SK-N-SH treated with all-trans-retinoic acid at 6 μM for 48 hours (cell line): ENCODE measurements around the gene CAMK2A.
A peak's percentile ranks its signal among the peaks of the same experiment; 100 is the strongest.

Experiments
- ATAC-seq: fragments of 200-7000 bp; cut with Tn5 transposase; 3 replicates; pipeline ENCODE4 v1.9.1; 2020; ENCODE audit warnings: mild to moderate bottlenecking, moderate library complexity
- ARNTL ChIP-seq: fragments of 450-650 bp; formaldehyde crosslinking; IDR thresholded peaks from 2 replicates; pipeline ENCODE4 v1.5.0; 2020; ENCODE audit warnings: low read depth, mild to moderate bottlenecking, moderate library complexity, borderline replicate concordance
- BACH2 ChIP-seq: fragments of 250-450 bp; sonication (Bioruptor Pico); IDR thresholded peaks from 2 replicates; pipeline ENCODE4 v1.9.0; 2021; ENCODE audit warnings: mild to moderate bottlenecking, borderline replicate concordance
- CREB5 ChIP-seq: fragments of 250-450 bp; sonication (Bioruptor Pico); IDR thresholded peaks from 2 replicates; pipeline ENCODE4 v1.5.1; 2020; ENCODE audit warnings: low read depth, mild to moderate bottlenecking, moderate library complexity
- CSDC2 ChIP-seq: fragments of 250-450 bp; sonication (Bioruptor Pico); IDR thresholded peaks from 2 replicates; pipeline ENCODE4 v1.5.0; 2020; ENCODE audit warnings: mild to moderate bottlenecking, moderate library complexity
- CSRNP3 ChIP-seq: fragments of 250-450 bp; sonication (Bioruptor Pico); IDR thresholded peaks from 2 replicates; pipeline ENCODE4 v1.5.1; 2021; ENCODE audit warnings: mild to moderate bottlenecking, moderate library complexity
- ESRRG ChIP-seq: fragments of 250-450 bp; sonication (Bioruptor Pico); IDR thresholded peaks from 2 replicates; pipeline ENCODE4 v1.6.1; 2021; ENCODE audit warnings: mild to moderate bottlenecking
- ISL1 ChIP-seq: fragments of 250-450 bp; sonication (Bioruptor Pico); IDR thresholded peaks from 2 replicates; pipeline ENCODE4 v2.1.2; 2022; ENCODE audit warnings: mild to moderate bottlenecking, moderate library complexity
- OSR1 ChIP-seq: fragments of 250-450 bp; sonication (Bioruptor Pico); IDR thresholded peaks from 2 replicates; pipeline ENCODE4 v1.8.0; 2022; ENCODE audit warnings: moderate library complexity, mild to moderate bottlenecking, inconsistent platforms
- PPARA ChIP-seq: fragments of 250-450 bp; sonication (Bioruptor Pico); IDR thresholded peaks from 2 replicates; pipeline ENCODE4 v1.5.0; 2020; ENCODE audit warnings: mild to moderate bottlenecking, borderline replicate concordance
- RARB ChIP-seq: fragments of 250-450 bp; sonication (Bioruptor Pico); IDR thresholded peaks from 2 replicates; pipeline ENCODE4 v1.8.0; 2021; ENCODE audit warnings: mild to moderate bottlenecking, moderate library complexity
- SNAI2 ChIP-seq: fragments of 250-450 bp; sonication (Bioruptor Pico); IDR thresholded peaks from 2 replicates; pipeline ENCODE4 v1.5.0; 2020; ENCODE audit warnings: mild to moderate bottlenecking, moderate library complexity
- TCF4 ChIP-seq: fragments of 250-450 bp; sonication (Bioruptor Pico); IDR thresholded peaks from 2 replicates; pipeline ENCODE4 v1.8.0; 2021; ENCODE audit warnings: mild to moderate bottlenecking, moderate library complexity, borderline replicate concordance
- TOX ChIP-seq: fragments of 250-450 bp; sonication (Bioruptor Pico); IDR thresholded peaks from 2 replicates; pipeline ENCODE4 v1.8.0; 2021; ENCODE audit warnings: mild to moderate bottlenecking, moderate library complexity, borderline replicate concordance
- TSHZ2 ChIP-seq: fragments of 250-450 bp; sonication (Bioruptor Pico); IDR thresholded peaks from 2 replicates; pipeline ENCODE4 v1.5.0; 2020; ENCODE audit warnings: mild to moderate bottlenecking, moderate library complexity
- ZC3H10 ChIP-seq: fragments of 250-450 bp; sonication (Bioruptor Pico); IDR thresholded peaks from 2 replicates; pipeline ENCODE4 v1.5.1; 2021; ENCODE audit warnings: mild to moderate bottlenecking, moderate library complexity
- ZFP3 ChIP-seq: fragments of 250-450 bp; sonication (Bioruptor Pico); IDR thresholded peaks from 2 replicates; pipeline ENCODE4 v1.5.0; 2020; ENCODE audit warnings: mild to moderate bottlenecking, moderate library complexity
- ZFP30 ChIP-seq: fragments of 450-650 bp; formaldehyde crosslinking; IDR thresholded peaks from 2 replicates; pipeline ENCODE4 v1.5.0; 2022; ENCODE audit warnings: mild to moderate bottlenecking, moderate library complexity
- ZNF565 ChIP-seq: fragments of 450-650 bp; formaldehyde crosslinking; conservative IDR thresholded peaks from 2 replicates; pipeline ENCODE4 v1.5.0; 2020; ENCODE audit warnings: low read depth, mild to moderate bottlenecking, moderate library complexity
- ZNF70 ChIP-seq: fragments of 450-650 bp; formaldehyde crosslinking; IDR thresholded peaks from 2 replicates; pipeline ENCODE4 v1.5.0; 2020; ENCODE audit warnings: mild to moderate bottlenecking, moderate library complexity
- ZNF8 ChIP-seq: fragments of 450-650 bp; formaldehyde crosslinking; IDR thresholded peaks from 2 replicates; pipeline ENCODE4 v1.5.0; 2020; ENCODE audit warnings: mild to moderate bottlenecking, moderate library complexity
- TF ChIP-seq, protein P1 (sequence below): fragments of 250-450 bp; sonication (Bioruptor Pico); IDR thresholded peaks from 2 replicates; pipeline ENCODE4 v1.8.0; 2020; ENCODE audit warnings: mild to moderate bottlenecking, moderate library complexity, borderline replicate concordance

Gene CAMK2A

GRCh38 chr5:150295741-150296486, 6.3 kb upstream of the CAMK2A start:
- TF ChIP-seq CSDC2 (CRISPR knock-in tag) (no peak), ZNF70 (CRISPR knock-in tag) (no peak), SNAI2 (CRISPR knock-in tag) (no peak), ZNF565 (no peak), TSHZ2 (CRISPR knock-in tag) (no peak), RARB (CRISPR knock-in tag) (no peak), CREB5 (CRISPR knock-in tag) (no peak), PPARA (CRISPR knock-in tag) (no peak), ZC3H10 (no peak), TCF4 (no peak), ESRRG (CRISPR knock-in tag) (no peak), ARNTL (CRISPR knock-in tag) (no peak), ISL1 (CRISPR knock-in tag) (no peak)
- TF ChIP-seq, protein P1, sequence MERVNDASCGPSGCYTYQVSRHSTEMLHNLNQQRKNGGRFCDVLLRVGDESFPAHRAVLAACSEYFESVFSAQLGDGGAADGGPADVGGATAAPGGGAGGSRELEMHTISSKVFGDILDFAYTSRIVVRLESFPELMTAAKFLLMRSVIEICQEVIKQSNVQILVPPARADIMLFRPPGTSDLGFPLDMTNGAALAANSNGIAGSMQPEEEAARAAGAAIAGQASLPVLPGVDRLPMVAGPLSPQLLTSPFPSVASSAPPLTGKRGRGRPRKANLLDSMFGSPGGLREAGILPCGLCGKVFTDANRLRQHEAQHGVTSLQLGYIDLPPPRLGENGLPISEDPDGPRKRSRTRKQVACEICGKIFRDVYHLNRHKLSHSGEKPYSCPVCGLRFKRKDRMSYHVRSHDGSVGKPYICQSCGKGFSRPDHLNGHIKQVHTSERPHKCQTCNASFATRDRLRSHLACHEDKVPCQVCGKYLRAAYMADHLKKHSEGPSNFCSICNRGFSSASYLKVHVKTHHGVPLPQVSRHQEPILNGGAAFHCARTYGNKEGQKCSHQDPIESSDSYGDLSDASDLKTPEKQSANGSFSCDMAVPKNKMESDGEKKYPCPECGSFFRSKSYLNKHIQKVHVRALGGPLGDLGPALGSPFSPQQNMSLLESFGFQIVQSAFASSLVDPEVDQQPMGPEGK (CRISPR knock-in tag), result no peak
- ATAC-seq, result no peak

DNA sequence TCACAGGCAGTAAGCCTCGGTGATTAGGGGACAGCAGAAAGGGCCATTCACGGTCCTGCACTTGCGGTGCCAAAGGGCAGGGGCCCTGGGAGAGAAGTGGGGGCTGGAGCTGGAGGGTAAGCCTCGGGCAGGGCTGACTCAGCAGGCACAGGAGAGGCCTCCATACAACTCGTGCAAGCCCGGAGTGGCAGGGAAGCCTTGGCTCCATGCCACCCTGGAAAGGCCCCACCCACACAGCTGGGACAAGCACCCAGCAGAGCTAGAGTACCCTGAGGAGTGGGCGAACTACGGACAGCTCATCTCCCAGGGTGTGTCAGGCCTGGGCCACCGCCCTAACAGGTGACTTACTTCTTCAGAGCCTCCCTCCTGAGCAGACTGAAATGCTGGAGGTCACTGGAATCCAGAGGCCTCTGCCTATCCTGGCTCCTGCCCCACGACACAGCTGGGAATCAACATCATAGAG, 5.6 kb upstream of the CAMK2A start:
- TF ChIP-seq ZNF565 (no peak), ISL1 (CRISPR knock-in tag) (no peak), ESRRG (CRISPR knock-in tag) (no peak), TSHZ2 (CRISPR knock-in tag) (no peak), ZNF8 (CRISPR knock-in tag) (no peak), RARB (CRISPR knock-in tag) (no peak), ZFP30 (no peak), TOX (CRISPR knock-in tag) (no peak), PPARA (CRISPR knock-in tag) (no peak), CSRNP3 (CRISPR knock-in tag) (no peak), ZFP3 (no peak)
- ATAC-seq, result peak; percentile 67

DNA sequence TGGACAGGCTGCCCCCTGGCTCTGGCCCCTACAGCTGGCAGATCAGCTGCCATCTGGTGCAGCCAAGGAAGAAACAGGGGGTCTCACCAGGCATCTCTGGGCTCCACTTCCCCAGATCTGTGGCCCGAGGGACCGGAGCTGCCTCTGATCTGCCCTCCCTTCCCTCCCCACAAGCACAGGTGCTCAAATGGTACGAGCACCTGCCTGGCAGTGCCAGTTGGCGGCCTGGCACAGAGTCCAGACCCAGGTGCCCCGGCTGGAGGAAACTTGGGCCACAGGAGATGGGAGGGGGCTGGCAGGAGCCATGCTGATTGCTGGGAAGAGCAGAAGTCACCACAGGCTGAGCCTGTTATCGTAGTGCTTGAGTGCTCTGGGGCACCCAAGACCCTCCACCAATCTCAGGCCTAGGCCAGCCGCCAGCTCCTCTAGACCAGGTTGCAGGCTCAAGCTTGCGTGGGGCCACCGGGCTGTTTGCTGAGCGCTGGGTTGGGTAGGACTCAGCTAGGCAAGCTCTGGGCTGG, 5.0 kb upstream of the CAMK2A start:
- no peak for ATAC-seq
- TF ChIP-seq BACH2 (CRISPR knock-in tag) (no peak), PPARA (CRISPR knock-in tag) (no peak), TOX (CRISPR knock-in tag) (no peak), RARB (CRISPR knock-in tag) (no peak), SNAI2 (CRISPR knock-in tag) (no peak), ESRRG (CRISPR knock-in tag) (no peak), ZFP3 (no peak), OSR1 (no peak), CSRNP3 (CRISPR knock-in tag) (no peak), CREB5 (CRISPR knock-in tag) (no peak), CSDC2 (CRISPR knock-in tag) (no peak)
